NCI-H187 (cell line): ENCODE data around the gene KHDC4.
"Not testable (repeated sequence)": the region's sequence is repeated elsewhere in the genome, so short reads cannot be mapped to it uniquely, and the experiment has no call there.

Experiments used
- DNase-seq, 2 experiments: peaks; one replicate each; lab custom pipeline; 2025; lab: John Stamatoyannopoulos, UW

The KHDC4 gene

GRCh38 chr1:155900161-155900560 lies 34.1 kb downstream of the KHDC4 start:
- DNase-seq, result no peak

GRCh38 chr1:155899683-155900082 lies 34.5 kb downstream of the KHDC4 start:
- DNase-seq, result no peak

GRCh38 chr1:155898888-155899287 lies 35.3 kb downstream of the KHDC4 start:
- no peak for DNase-seq

GRCh38 chr1:155897746-155898145 lies 36.5 kb downstream of the KHDC4 start:
- no peak for DNase-seq

- DNase-seq, result not testable (repeated sequence)
Observed at GRCh38 chr1:155896476-155896875, 37.7 kb downstream of the KHDC4 start.

GRCh38 chr1:155895617-155896016 lies 38.6 kb downstream of the KHDC4 start:
- not testable (repeated sequence) for DNase-seq

- DNase-seq, result no peak
Observed at GRCh38 chr1:155893389-155894142, 40.6 kb downstream of the KHDC4 start.

GRCh38 chr1:155892796-155893195 lies 41.4 kb downstream of the KHDC4 start:
- DNase-seq, result no peak

- DNase-seq, result no peak
Observed at GRCh38 chr1:155890251-155890650, 44.0 kb downstream of the KHDC4 start.

- no peak for DNase-seq
Observed at GRCh38 chr1:155889566-155889965, 44.6 kb downstream of the KHDC4 start.

- DNase-seq, result no peak
Observed at GRCh38 chr1:155888481-155888880, 45.7 kb downstream of the KHDC4 start.

- DNase-seq, result no peak
Observed at GRCh38 chr1:155884982-155885381, 49.2 kb downstream of the KHDC4 start.

- no peak for DNase-seq
Observed at GRCh38 chr1:155884031-155884960, 49.9 kb downstream of the KHDC4 start.

GRCh38 chr1:155882766-155883165 lies 51.4 kb downstream of the KHDC4 start:
- DNase-seq, result no peak

- DNase-seq, result no peak
Observed at GRCh38 chr1:155882235-155882634, 52.0 kb downstream of the KHDC4 start.

GRCh38 chr1:155880950-155881349 lies 53.3 kb downstream of the KHDC4 start:
- no peak for DNase-seq

GRCh38 chr1:155880251-155880650 lies 54.0 kb downstream of the KHDC4 start:
- DNase-seq, result no peak

- DNase-seq, result no peak
Observed at GRCh38 chr1:155877945-155878344, 56.3 kb downstream of the KHDC4 start.

- DNase-seq, result no peak
Observed at GRCh38 chr1:155873860-155874259, 60.4 kb downstream of the KHDC4 start.

GRCh38 chr1:155872527-155872926 lies 61.7 kb downstream of the KHDC4 start:
- DNase-seq, result no peak

- no peak for DNase-seq
Observed at GRCh38 chr1:155871390-155871789, 62.8 kb downstream of the KHDC4 start.

- no peak for DNase-seq
Observed at GRCh38 chr1:155867766-155868165, 66.4 kb downstream of the KHDC4 start.

- no peak for DNase-seq
Observed at GRCh38 chr1:155864393-155864792, 69.8 kb downstream of the KHDC4 start.
